Stimulated activated CD4-positive, alpha-beta T cell treated with anti-CD3 and anti-CD28 coated beads, Interleukin-1b, Interleukin-23, amount 100 ng/mL, for 4 hours (primary cell): ENCODE measurements around the gene BCAR3.

Experiments
- DNase-seq, 2 donors: peaks; one replicate each; pipeline ENCODE4 v3.0.0-alpha.2; 2020; ENCODE audit warnings: low read depth in 2 of 2

BCAR3 gene

DNA sequence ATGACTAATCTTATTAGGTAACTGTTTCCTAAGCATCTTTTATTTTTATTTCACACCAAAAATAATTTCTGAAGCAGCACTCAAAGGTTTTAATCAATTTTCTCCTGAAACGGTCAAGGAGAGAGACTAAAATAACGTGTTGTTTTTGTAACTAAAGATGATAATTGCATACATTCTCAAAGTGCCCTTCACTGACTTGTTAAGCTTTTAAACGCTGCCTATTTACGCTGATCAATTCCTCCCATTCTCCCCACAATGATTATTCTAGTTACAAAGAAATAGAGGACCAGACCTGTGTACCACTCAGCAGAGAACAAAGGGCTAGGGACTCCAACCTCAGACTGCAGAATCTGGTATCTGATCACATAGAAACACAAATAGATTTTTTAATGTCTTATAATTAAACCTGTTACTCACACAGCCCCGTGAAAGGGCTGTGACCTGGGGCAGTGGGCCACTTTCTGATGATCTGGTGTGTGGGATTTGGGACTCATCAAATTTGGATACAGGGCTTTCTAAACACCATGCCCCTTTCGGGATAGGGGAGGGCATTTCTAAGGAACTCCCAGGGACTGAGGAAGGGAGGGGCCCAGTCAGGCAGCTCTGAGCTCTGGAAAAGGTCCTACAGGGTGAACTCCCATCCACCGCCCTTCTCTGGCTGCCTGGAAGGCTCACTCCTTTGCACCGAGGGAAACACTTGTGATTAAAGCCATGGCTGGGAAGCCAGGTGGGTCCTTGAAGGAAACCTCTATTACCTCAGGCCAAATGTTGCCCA, 65.2 kb downstream of the BCAR3 start:
- no peak for DNase-seq

GRCh38 chr1:93615582-93616150, 66.0 kb downstream of the BCAR3 start:
- DNase-seq, result no peak

- no peak for DNase-seq
These were observed 66.6 kb downstream of the BCAR3 start for GRCh38 chr1:93614986-93615581.

- DNase-seq, result no peak
These were observed 67.1 kb downstream of the BCAR3 start for GRCh38 chr1:93614541-93614940.

DNA sequence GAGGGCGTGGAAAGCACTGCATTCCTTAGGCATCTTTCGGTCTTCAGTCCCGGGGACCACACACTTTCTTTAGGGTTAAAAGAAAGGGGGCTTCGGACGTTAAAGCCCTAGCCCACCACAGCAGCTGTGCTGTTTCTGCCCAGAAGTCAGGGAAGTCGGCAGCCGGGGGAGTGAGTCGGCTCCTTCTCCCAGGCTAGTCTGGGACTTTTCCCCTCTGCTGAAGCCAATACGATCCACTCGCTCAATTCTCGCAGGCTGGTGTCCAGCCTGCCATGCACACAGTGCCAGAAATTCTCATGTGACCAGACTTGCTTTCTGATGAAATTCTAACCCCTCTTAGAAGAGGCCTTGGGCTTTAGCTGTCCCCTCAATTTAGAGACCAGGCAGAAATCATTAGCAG, 67.7 kb downstream of the BCAR3 start:
- no peak for DNase-seq

DNA sequence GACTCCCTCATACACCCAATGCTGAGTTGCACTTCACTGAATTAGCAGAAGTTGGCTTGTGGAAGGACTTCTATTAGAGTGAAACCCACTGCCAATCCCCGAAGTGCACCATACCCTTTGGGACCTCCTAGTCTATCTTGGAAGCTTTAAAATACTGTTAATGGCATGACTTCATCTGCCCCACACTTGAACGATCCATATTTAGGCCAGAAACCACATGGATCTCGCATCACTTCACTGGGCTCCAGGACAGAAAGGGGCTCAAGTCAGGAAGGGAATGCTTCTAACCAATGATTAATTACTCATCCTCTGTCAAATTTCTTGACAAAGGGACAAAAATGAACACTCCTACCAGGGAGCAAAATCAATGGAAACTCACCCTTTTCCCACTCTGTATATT, 69.1 kb downstream of the BCAR3 start:
- DNase-seq, result no peak

- no peak for DNase-seq
These were observed 70.0 kb downstream of the BCAR3 start for GRCh38 chr1:93611668-93612067.

- no peak for DNase-seq
These were observed 72.1 kb downstream of the BCAR3 start for GRCh38 chr1:93609536-93609935.

DNA sequence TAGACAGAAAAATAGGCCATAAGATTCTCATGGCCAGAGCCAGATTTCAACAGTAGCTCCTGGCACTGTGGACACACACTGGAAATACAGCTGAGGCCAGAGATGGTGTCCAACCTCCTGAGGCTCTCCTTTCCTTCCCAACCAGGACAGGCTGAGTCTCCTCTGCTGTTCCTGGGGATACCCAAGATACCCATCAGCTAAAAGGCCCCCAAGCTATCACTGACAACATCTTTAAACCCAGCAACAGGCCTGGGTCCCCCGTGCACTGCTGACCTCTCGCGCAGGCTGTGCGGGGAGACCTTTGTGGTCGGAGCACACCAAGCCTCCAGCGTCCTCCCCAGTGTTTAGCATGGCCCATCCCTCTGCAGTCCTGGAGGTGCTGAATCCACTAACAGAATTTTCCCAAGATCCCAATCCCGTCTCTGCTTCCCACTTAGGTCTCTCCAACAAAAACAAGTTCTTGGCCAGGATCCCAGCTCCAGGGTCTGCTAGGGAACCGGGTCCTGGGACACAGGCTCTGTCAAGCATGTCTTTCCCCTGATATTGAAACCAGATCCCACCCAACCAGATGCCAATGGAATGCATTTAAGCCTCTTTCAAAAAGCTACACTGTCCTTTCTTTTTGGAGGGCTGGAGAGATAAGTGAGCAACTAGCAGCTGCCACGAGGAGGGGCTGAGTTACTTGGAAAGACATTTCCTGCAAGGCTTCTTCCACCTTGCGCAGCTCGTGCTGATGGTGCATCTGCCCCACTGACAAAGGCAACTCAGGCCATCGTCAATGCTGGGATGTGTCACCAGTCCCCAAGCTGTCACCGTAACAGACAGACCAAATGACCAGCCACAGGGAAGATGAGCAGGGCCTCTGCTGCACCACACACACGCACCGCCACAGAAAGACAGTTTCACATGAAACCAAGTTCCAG, 73.2 kb downstream of the BCAR3 start:
- DNase-seq, result no peak

DNA sequence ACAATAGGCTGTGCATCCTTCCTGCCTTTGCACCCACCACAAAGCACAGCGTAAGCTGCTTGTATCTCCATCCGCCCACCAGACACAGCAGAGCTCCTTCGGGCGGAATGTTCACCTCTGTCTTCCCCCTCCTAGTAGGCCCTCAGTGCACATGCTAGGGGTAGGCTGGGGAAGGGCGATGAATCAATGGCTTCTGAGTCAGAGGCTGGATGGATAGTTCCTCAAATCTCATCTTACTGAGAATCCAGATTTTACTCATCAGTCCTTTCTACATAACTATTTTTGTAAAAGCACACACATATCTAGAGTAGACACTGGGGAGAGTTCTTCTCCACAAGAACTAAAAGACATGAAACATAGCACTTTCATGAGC, 73.8 kb downstream of the BCAR3 start:
- peak in 1 of 2 donors; percentile 28 for DNase-seq

- DNase-seq, result no peak
These were observed 75.7 kb downstream of the BCAR3 start for GRCh38 chr1:93605812-93606512.

DNA sequence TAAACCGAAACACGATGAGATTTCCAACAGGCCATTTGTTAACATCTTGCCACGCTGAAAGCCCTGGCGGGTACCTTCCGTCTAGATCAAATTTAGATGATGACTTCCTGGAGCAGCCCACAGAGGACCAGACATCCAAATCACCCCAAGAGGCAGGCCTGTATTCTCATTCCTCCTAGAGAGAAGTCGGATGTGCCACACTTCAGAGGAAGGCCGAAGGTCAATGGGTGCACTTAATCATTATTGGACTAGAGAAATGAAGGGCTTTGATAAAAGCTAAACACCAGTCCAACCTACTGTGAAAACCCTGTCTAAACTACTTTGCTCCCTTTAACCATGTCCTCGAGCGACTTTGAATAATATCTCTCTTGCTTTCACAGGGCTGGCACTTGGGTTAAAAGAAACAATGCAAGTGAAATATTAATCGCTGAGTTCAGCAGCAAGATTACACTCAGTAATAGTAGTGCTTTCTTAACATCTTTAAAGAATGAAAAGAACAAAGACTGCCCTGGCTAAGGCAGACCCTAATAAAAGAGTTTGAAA, 76.5 kb downstream of the BCAR3 start:
- no peak for DNase-seq

DNA sequence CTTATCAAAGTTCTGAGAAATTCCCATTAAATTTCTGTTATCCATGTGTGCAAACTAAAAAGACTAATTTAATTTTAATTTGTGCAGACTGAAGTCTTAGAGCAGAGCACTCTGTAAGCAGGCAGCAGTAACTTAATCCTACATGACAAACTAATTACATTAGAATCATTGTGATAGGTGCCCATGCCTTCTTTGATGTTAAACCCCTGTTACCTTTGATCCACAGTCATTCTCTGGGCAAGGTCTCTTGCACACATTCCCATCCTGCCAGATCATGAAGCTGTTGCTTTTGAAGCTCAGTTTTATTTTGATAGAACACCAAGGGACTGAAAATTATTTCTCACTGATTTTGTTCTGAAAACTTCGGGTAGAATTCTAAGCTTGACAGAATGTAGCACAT, 77.2 kb downstream of the BCAR3 start:
- DNase-seq, result no peak

- no peak for DNase-seq
These were observed 78.0 kb downstream of the BCAR3 start for GRCh38 chr1:93603601-93604000.

- DNase-seq, result no peak
These were observed 78.5 kb downstream of the BCAR3 start for GRCh38 chr1:93603106-93603505.

- no peak for DNase-seq
These were observed 79.5 kb downstream of the BCAR3 start for GRCh38 chr1:93602101-93602500.

- no peak for DNase-seq
These were observed 80.0 kb downstream of the BCAR3 start for GRCh38 chr1:93601686-93602085.

DNA sequence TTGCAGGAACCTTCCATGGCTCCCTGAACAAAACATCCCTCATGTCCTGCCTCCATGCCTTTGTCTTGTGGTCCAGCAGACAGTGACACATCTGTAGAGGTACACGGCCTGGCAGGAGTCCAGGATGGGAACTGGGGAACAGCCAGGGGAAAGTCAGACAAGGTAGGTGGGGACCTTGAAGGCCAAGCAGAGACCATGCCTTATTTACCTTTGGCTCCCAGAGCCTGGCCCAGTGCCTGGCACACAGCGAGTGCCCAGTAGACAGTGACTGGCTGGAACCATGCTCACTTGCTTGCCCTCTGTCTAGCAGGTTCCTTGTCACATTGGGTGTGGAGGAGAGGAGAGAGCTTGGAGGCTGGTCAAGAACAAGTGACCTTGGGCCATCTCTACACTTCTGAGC, 81.0 kb downstream of the BCAR3 start:
- DNase-seq, result no peak

- DNase-seq, result no peak
These were observed 82.2 kb downstream of the BCAR3 start for GRCh38 chr1:93599479-93599878.

DNA sequence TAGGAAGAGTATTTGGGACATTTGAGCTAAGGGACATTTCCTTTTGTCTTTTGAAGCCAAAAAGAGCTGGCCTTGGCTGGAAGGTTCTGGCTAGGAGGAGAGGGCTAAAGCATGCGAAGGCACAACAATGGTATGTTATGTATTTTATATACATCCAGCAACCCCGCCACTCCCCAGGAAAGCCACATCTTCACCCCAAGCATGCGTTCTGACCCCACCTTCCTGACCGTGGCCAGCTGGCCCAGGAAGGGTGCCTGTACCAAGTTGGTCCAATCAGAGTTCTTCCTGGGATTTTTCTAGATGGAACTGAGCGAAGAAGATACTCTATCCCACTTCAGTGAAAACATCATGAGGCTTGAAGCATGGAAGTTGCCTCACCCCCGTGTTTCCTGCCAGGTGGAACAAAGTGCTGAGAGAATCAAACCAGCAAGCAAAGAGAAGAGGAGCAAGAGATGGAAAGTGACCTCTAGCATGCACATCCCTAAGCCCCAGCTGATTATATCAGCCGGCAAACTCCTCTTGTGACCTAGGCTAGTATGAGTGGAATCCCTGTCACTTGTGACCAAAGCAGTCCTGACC, 82.7 kb downstream of the BCAR3 start:
- no peak for DNase-seq

- no peak for DNase-seq
These were observed 83.2 kb downstream of the BCAR3 start for GRCh38 chr1:93598396-93598795.
